ENCODE results near the gene PTPRA.
"Not testable (repeated sequence)": the region's sequence is repeated elsewhere in the genome, so short reads cannot be mapped to it uniquely, and the experiment has no call there.

The PTPRA gene

GRCh38 chr20:3011752-3012151, 138.5 kb downstream of the PTPRA start:
- no peak for DNase-seq

- DNase-seq: no peak
These were observed 140.5 kb downstream of the PTPRA start for GRCh38 chr20:3013771-3014170.

DNA sequence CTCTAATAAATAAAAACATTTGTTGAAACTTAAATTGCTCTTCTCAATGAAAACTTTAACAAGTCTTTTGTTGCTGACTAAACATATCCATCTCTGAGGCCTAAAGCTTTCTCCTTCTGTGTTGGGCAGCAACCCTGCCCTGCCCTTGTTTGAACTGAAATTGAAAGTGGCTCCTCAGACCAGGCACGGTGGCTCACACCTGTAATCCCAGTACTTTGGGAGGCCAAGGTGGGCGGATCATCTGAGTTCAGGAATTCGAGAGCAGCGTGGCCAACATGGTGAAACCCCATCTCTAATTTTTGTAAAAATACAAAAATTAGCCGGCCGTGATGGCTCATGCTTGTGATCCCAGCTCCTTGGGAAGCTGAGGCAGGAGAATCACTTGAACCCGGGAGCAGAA, 140.9 kb downstream of the PTPRA start:
- DNase-seq: no peak

DNA sequence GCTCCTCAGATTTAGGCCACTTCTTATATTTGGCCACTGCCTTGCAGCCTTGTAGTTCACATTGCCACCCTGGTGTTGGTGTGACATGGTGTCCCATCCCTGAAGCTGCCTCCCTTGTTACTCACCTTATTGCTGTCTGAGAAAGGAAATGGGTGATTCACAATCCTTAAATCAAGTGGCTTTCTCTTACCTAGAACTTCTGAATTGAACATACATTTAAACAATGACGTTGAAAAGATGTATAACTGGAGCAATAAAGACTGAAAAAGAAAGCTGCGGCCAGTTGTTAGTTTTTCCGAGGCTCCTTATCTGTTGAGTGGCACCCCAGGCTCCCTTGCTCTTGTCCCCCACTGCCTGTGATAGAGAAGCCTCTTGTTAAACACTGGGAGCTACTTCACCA, 141.4 kb downstream of the PTPRA start:
- DNase-seq: no peak

DNA sequence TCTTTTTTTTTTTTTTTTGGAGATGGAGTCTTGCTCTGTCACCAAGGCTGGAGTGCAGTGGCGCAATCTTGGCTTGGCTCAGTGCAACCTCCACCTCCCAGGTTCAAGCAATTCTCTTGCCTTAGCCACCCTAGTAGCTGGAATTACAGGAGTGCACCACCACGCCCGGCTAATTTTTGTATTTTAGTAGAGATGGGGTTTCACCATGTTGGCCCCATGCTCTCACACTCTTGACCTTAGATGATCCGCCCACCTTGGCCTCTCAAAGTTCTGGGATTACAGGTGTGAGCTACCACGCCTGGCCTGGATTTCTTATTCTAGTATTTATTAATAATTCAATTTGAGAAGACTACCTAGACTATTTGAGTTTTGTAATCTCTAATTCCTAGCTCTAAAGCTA, 142.0 kb downstream of the PTPRA start:
- not testable (repeated sequence) for DNase-seq

GRCh38 chr20:3021327-3021726, 148.0 kb downstream of the PTPRA start:
- no peak for DNase-seq

- DNase-seq: no peak
These were observed 148.5 kb downstream of the PTPRA start for GRCh38 chr20:3021777-3022176.

- DNase-seq: not testable (repeated sequence)
These were observed 149.5 kb downstream of the PTPRA start for GRCh38 chr20:3022559-3023490.

DNA sequence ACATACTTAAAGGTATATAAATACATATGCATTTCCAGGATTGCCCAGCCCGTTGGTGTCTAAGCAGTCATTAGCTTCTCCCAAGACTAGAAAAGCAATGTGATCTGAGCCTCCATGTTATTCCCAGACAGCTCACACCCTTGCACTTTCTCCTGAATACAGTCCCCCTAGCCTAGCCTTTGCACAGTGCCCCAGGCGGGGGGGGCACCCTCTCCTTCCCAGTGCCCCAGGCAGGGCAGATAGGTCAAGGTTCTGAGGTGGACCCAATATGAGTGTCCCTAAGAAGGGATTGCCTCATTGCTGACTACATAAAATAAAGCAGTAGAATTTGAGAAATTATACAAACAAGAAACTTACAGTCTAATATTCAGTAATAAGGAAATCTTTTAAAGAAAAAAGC, 154.7 kb downstream of the PTPRA start:
- DNase-seq: no peak

- no peak for DNase-seq
These were observed 158.4 kb downstream of the PTPRA start for GRCh38 chr20:3031524-3032147.

GRCh38 chr20:3032624-3033023, 159.3 kb downstream of the PTPRA start:
- no peak for DNase-seq

DNA sequence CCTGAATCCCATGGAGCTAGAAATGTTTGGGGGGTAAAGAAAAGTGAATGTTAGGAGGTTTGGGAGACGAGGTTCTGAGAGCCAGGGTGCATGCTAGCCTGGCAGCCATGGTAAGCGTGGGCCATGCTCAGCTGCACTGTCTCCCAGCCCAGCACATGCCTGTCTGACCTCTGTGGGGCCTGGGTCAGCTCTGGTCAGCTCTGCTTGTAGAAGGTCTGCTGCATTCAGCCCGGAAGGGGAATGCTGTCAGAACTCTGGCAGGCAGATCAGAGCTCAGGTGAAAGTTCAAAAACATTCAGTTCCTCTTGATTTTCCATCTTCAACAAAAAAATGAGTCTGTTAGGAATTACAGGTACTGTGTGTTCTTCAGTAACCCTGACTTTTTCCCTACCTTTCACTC, 164.4 kb downstream of the PTPRA start:
- DNase-seq: no peak

- DNase-seq: no peak
These were observed 165.2 kb downstream of the PTPRA start for GRCh38 chr20:3038454-3038853.

DNA sequence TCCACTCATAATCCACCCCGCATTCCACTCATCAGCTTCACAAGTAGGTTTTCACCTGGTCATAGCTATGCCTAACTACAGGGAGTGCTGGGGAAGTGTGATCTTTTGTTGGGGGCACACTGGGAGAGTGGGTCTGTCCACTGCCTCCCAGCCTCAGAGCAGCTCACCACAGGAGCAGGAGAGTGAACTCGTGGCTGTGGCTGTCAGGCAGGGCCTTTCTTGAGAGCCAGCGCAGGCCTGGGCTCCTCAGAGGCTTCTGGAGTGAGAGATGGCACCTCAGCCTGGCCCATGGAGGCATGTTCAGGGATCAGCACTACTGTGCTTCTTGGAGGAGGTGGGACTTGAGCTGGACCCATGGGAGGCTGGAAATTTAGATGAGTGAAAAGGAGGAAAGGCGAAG, 166.1 kb downstream of the PTPRA start:
- no peak for DNase-seq

- no peak for DNase-seq
These were observed 166.8 kb downstream of the PTPRA start for GRCh38 chr20:3040086-3040485.

GRCh38 chr20:3041854-3042409, 168.7 kb downstream of the PTPRA start:
- no peak for DNase-seq

- no peak for DNase-seq
These were observed 169.3 kb downstream of the PTPRA start for GRCh38 chr20:3042625-3043024.

DNA sequence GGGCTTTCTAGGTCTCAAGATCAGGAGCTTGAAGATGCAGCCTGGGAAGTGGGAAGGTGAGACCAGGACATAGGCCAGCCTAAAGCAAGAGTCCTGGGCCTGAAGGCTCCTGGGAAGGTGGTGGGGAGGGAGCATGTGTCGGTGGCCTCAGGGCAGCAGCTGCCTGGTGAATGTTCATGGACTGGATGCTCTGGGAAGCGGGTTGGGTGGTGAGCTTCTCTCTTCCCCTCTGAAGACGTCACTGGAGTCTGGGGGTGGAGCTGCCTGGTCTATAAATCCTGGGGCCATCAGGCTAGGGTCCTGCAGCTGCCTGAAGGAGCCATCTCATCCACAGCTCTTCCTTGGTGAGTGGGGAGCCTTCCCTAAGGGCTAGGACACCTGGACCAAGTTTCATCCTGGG, 170.0 kb downstream of the PTPRA start, which contains the start of gene GNRH2:
Gene GNRH2, plus strand, starts transcription at position 301 of the 400 bp plus-strand sequence. CDS start 793 bp downstream, outside the sequence.
- no peak for DNase-seq

GRCh38 chr20:3044336-3044965, 171.2 kb downstream of the PTPRA start:
- no peak for DNase-seq

GRCh38 chr20:3045042-3045815, 171.9 kb downstream of the PTPRA start:
- peak; percentile 62 to 67 for DNase-seq

- DNase-seq: peak; percentile 67
These were observed 172.8 kb downstream of the PTPRA start, which contains the start of gene MRPS26 for GRCh38 chr20:3045816-3046676. MRPS26 (plus strand) TSS chr20:3046052; CDS start chr20:3046069, 17 bp downstream.
